HL-60/S4 (cell line): Measurements from ENCODE around the gene NAV2.

Source experiments
- in situ Hi-C: fragments of 300-500 bp; cut with MboI; formaldehyde crosslinking; loops from 2 replicates; pipeline ENCODE4 v1.14.3; 2022; ENCODE audit warnings: low sequenced_read_pairs

NAV2 gene

GRCh38 chr11:19742588-19743292, 30.1 kb downstream of the NAV2 start:
- in situ Hi-C loops: no loop called here

GRCh38 chr11:19743622-19744021, 31.0 kb downstream of the NAV2 start:
- in situ Hi-C loops: no loop called here

- in situ Hi-C loops: no loop called here
Measured at GRCh38 chr11:19744130-19744529, 31.5 kb downstream of the NAV2 start.

DNA sequence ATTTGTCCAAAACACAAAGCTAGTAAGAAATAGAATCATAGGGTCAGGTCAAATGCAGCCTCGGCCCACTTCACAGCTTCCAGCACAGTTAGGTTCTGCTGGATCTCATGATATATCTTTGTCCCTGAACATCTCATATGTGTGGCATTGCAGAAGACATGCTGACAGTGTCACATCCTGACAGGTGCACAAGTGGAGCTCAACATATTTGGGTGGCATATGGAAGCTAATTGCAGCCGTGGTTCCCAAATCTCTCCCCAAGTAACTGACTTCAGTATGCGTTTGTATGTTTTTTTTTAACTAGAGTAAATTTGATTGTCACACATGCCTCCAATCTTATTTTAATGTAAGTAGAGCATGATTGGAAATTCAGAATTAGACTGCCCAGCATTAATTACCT, 33.4 kb downstream of the NAV2 start:
- in situ Hi-C loops: no loop called here

- in situ Hi-C loops: no loop called here
Measured at GRCh38 chr11:19747634-19748033, 35.0 kb downstream of the NAV2 start.

- in situ Hi-C loops: no loop called here
Measured at GRCh38 chr11:19751055-19751454, 38.4 kb downstream of the NAV2 start.

- in situ Hi-C loops: no loop called here
Measured at GRCh38 chr11:19753451-19754106, 40.9 kb downstream of the NAV2 start.

- in situ Hi-C loops: no loop called here
Measured at GRCh38 chr11:19756675-19757475, 44.2 kb downstream of the NAV2 start.

- in situ Hi-C loops: no loop called here
Measured at GRCh38 chr11:19759389-19759788, 46.8 kb downstream of the NAV2 start.

- in situ Hi-C loops: no loop called here
Measured at GRCh38 chr11:19762266-19762665, 49.6 kb downstream of the NAV2 start.

DNA sequence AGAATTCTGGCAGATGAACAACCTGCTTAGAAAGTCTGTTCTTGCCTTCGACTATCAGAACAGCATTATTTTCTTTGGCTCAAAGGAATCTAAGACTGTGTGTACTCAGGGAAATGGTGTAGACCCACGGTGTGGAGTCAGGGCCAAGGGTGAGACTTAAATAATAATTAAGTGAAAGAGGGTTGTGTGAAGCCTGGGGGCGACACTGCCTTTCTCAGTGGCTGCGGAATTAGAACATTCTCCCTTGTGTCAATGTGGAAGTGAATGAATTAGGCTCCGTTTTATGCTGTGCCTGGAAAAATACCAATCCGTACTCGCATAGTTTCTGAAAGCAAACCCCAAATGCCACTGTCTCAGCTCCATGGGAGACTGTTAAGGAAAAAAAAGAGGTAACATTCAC, 50.7 kb downstream of the NAV2 start:
- in situ Hi-C loops: no loop called here

- in situ Hi-C loops: no loop called here
Measured at GRCh38 chr11:19766206-19766605, 53.6 kb downstream of the NAV2 start.

DNA sequence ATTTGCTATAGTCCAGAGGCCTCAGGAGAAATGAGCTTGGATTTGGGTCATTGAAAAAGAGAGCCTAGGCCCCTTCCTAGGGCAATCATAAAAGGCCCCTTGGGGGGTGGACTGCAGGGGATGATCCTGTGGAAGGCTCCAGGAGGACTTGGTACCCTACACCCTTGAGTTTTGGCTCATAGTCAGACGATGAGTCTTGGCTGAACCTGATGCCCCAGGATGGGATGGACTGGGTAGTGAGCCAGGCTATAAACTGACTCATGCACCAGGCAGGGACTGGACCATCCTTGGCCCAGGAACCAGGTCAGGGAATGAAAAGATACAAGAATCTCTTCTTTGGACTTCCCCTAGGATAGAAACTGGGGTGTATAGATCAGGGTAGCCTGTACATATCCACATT, 54.2 kb downstream of the NAV2 start:
- in situ Hi-C loops: no loop called here

GRCh38 chr11:19767627-19768151, 55.1 kb downstream of the NAV2 start:
- in situ Hi-C loops: no loop called here

DNA sequence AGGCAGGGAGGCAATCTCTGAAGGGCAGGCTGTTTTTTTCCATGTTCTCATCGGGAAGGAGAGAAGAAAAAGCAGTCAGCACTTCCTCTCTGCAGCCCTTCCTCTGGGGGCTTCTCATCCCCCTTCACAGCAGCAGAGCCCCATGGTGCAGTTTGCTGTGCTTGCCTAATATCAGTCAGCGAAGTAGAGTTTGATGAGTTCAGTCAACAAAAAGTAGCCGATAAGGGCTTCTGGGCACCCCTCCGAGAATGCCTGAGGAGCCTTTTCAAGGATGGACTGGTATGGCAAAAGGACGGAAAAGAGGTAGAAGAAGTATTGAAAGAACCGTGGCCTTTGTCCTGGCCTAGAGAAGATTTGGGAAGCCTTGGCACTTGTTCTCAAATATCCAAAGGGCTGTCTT, 55.6 kb downstream of the NAV2 start:
- in situ Hi-C loops: no loop called here

DNA sequence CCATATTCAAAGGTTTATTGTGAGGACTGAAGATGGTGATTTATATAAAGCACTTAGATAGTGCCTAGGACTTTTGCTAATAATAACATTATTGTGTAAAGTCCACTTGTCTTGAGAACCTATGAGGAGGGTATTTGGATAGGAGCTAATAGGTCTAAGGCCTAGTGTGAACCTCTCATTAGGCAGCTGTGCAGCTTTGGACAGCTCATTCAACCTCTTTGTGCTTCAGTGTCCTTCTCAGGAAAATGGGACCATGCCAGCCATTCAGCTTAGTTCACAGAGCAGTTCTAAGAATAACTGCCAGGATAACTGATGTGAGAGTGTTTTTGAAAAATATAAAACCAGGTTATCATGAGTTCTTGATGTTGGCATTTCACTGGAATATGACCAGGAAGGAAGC, 56.2 kb downstream of the NAV2 start:
- in situ Hi-C loops: no loop called here

GRCh38 chr11:19769820-19770219, 57.2 kb downstream of the NAV2 start:
- in situ Hi-C loops: no loop called here

GRCh38 chr11:19770277-19770676, 57.6 kb downstream of the NAV2 start:
- in situ Hi-C loops: no loop called here

- in situ Hi-C loops: no loop called here
Measured at GRCh38 chr11:19771463-19771862, 58.8 kb downstream of the NAV2 start.

GRCh38 chr11:19772480-19772879, 59.8 kb downstream of the NAV2 start:
- in situ Hi-C loops: no loop called here

DNA sequence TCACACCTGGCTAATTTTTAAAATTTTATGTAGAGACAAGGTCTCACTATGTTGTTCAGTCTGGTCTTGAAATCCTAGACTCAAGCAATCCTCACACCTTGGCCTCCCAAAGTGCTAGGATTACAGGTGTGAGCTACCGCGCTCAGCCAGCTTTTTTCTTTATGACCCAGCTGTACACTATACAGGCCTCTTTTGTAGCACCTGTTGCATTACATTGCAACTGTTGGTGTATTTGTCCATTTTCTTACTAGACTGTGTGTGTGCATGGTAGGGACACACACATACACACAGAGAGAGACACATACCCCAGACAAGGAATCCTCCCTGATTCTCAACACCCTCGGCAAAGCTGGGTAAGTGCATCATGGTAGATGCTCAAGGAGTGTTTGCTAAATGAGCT, 61.7 kb downstream of the NAV2 start:
- in situ Hi-C loops: no loop called here
